GM23338 (cell line): Measurements from ENCODE around the gene XXYLT1. TPM values are rescaled to one million over a fixed set of nuclear protein-coding genes. Genes with fewer than 3 reads are reported as not detected.

Experiments
- ATAC-seq: fragments of 200-7000 bp; cut with Tn5 transposase; 3 replicates; pipeline ENCODE4 v1.9.1; 2020
- DNase-seq: peaks from one replicate; pipeline ENCODE4 v3.0.0-alpha.2; 2015; ENCODE audit warnings: low spot score
- H2AFZ ChIP-seq: fragments of 200-600 bp; sonication (generic); 2 replicates; pipeline ENCODE4 v1.8.0; 2016; ENCODE audit warnings: antibody characterized with exemption, mild to moderate bottlenecking, moderate library complexity
- H3F3A ChIP-seq: fragments of 200-600 bp; sonication (generic); replicated peaks from 2 replicates; pipeline ENCODE4 v1.8.0; 2017; ENCODE audit warnings: antibody characterized with exemption, mixed run types, low read depth
- H3K27ac ChIP-seq: fragments of 200-600 bp; sonication (generic); 2 replicates; pipeline ENCODE4 v1.6.1; 2016; ENCODE audit warnings: low read depth
- H3K27me3 ChIP-seq: fragments of 200-600 bp; sonication (generic); 2 replicates; pipeline ENCODE4 v1.8.0; 2016; ENCODE audit warnings: mild to moderate bottlenecking, mixed run types, moderate library complexity; ENCODE audit not compliant: insufficient read depth
- H3K36me3 ChIP-seq: fragments of 200-600 bp; sonication (generic); 2 replicates; pipeline ENCODE4 v1.8.0; 2016; ENCODE audit warnings: mild to moderate bottlenecking; ENCODE audit not compliant: insufficient read depth
- H3K4me1 ChIP-seq: fragments of 200-600 bp; sonication (generic); 2 replicates; pipeline ENCODE4 v1.8.0; 2016; ENCODE audit warnings: mild to moderate bottlenecking, moderate library complexity; ENCODE audit not compliant: insufficient read depth
- H3K4me2 ChIP-seq: fragments of 200-600 bp; sonication (generic); 2 replicates; pipeline ENCODE4 v1.7.1; 2017; ENCODE audit warnings: mixed run types
- H3K4me3 ChIP-seq: fragments of 200-600 bp; sonication (generic); 2 replicates; pipeline ENCODE4 v1.6.1; 2016; ENCODE audit warnings: mixed run types
- H3K79me2 ChIP-seq: fragments of 200-600 bp; sonication (generic); replicated peaks from 2 replicates; pipeline ENCODE4 v1.8.0; 2017; ENCODE audit warnings: mild to moderate bottlenecking; ENCODE audit not compliant: insufficient read depth
- H3K9me2 ChIP-seq: fragments of 200-600 bp; sonication (generic); 2 replicates; pipeline ENCODE4 v1.8.0; 2017; ENCODE audit not compliant: insufficient read depth
- H4K20me1 ChIP-seq: fragments of 200-600 bp; sonication (generic); replicated peaks from 2 replicates; pipeline ENCODE4 v1.8.0; 2017; ENCODE audit warnings: mild to moderate bottlenecking; ENCODE audit not compliant: insufficient read depth
- H3K27ac Mint-ChIP-seq: 2 replicates; pipeline ENCODE4 v1.8.0; 2020; ENCODE audit warnings: inconsistent platforms, mild to moderate bottlenecking, moderate library complexity, mixed read lengths
- H3K27me3 Mint-ChIP-seq: 3 replicates; pipeline ENCODE4 v1.8.0; 2022; ENCODE audit warnings: low read depth, mild to moderate bottlenecking, moderate library complexity, mixed read lengths, inconsistent platforms; ENCODE audit not compliant: insufficient read depth, poor library complexity
- H3K36me3 Mint-ChIP-seq: 3 replicates; pipeline ENCODE4 v1.8.0; 2021; ENCODE audit warnings: low read depth, mild to moderate bottlenecking, inconsistent platforms, moderate library complexity, mixed read lengths
- H3K4me1 Mint-ChIP-seq: 3 replicates; pipeline ENCODE4 v1.8.0; 2020; ENCODE audit warnings: mild to moderate bottlenecking, inconsistent platforms, mixed read lengths
- H3K4me3 Mint-ChIP-seq: 3 replicates; pipeline ENCODE4 v1.8.0; 2021; ENCODE audit warnings: moderate library complexity, mild to moderate bottlenecking, inconsistent platforms, mixed read lengths
- H3K9me3 Mint-ChIP-seq: 3 replicates; pipeline ENCODE4 v1.8.0; 2020; ENCODE audit warnings: moderate library complexity, mild to moderate bottlenecking, inconsistent platforms, mixed read lengths
- CREB1 ChIP-seq: fragments of 250-450 bp; sonication (Bioruptor Pico); IDR thresholded peaks from 2 replicates; pipeline ENCODE4 v1.5.0; 2020; ENCODE audit warnings: low read depth, mild to moderate bottlenecking, moderate library complexity
- EZH2 ChIP-seq: fragments of 200-600 bp; sonication (generic); IDR thresholded peaks from one replicate; pipeline ENCODE4 v1.8.0; 2017; ENCODE audit warnings: antibody characterized with exemption, mild to moderate bottlenecking, low read depth; ENCODE audit not compliant: unreplicated experiment
- EZH2phosphoT487 ChIP-seq: fragments of 200-600 bp; sonication (generic); IDR thresholded peaks from one replicate; pipeline ENCODE4 v1.8.1; 2018; ENCODE audit warnings: antibody characterized with exemption; ENCODE audit not compliant: unreplicated experiment
- JUNB ChIP-seq: IDR thresholded peaks from one replicate; pipeline ENCODE4 v1.6.1; 2016; ENCODE audit warnings: antibody characterized with exemption; ENCODE audit not compliant: unreplicated experiment
- NANOG ChIP-seq: IDR thresholded peaks from 2 replicates; pipeline ENCODE4 v1.6.1; 2016; ENCODE audit warnings: antibody characterized with exemption, borderline replicate concordance
- POLR2AphosphoS5 ChIP-seq: IDR thresholded peaks from 2 replicates; pipeline ENCODE4 v1.6.1; 2016; ENCODE audit warnings: antibody characterized with exemption, low read depth
- REST ChIP-seq: IDR thresholded peaks from one replicate; pipeline ENCODE4 v1.6.1; 2018; ENCODE audit warnings: antibody characterized with exemption; ENCODE audit not compliant: unreplicated experiment
- STAT1 ChIP-seq: IDR thresholded peaks from one replicate; pipeline ENCODE4 v1.6.1; 2016; ENCODE audit warnings: antibody characterized with exemption; ENCODE audit not compliant: unreplicated experiment
- ZNF114 ChIP-seq: fragments of 250-450 bp; sonication (Bioruptor Pico); IDR thresholded peaks from 2 replicates; pipeline ENCODE4 v1.5.0; 2020; ENCODE audit warnings: mild to moderate bottlenecking, moderate library complexity
- ZNF331 ChIP-seq: fragments of 250-450 bp; sonication (Bioruptor Pico); IDR thresholded peaks from 2 replicates; pipeline ENCODE4 v1.5.0; 2020; ENCODE audit warnings: low read depth, mild to moderate bottlenecking, moderate library complexity
- ZNF462 ChIP-seq: fragments of 250-450 bp; sonication (Bioruptor Pico); IDR thresholded peaks from 2 replicates; pipeline ENCODE4 v1.5.0; 2020; ENCODE audit warnings: mild to moderate bottlenecking, moderate library complexity
- polyA plus RNA-seq: library from polyadenylated mRNA; unstranded; fragments of >200 nt; fragmentation: Nextera tagmentation; extraction: Ambion mirVana; gene quantifications from 2 replicates; pipeline ENCODE4 v1.2.1, GENCODE V29; 2016
- total RNA-seq: library from RNA; depleted of rRNA; stranded (reverse); fragments of >200 nt; shearing (Covaris generic); gene quantifications from 2 replicates; pipeline ENCODE4 v1.2.3, GENCODE V29; 2014
- TF ChIP-seq, protein P1 (sequence below): IDR thresholded peaks from 2 replicates; pipeline ENCODE4 v1.6.1; 2016; ENCODE audit warnings: antibody characterized with exemption
- TF ChIP-seq, protein P2 (sequence below), 2 experiments: fragments of 200-600 bp in 1 of 2; sonication (generic) in 1 of 2; conservative IDR thresholded peaks; 2 replicates each; pipeline versions ENCODE4 v1.5.1 to v1.6.1; 2016 to 2017; ENCODE audit warnings: antibody characterized with exemption in 2 of 2, low read depth in 2 of 2, mild to moderate bottlenecking in 2 of 2, moderate library complexity in 1 of 2

The XXYLT1 gene
- total and polyA plus RNA-seq, 2 experiments from 2014 or later: 13.5 to 34.8 TPM

DNA sequence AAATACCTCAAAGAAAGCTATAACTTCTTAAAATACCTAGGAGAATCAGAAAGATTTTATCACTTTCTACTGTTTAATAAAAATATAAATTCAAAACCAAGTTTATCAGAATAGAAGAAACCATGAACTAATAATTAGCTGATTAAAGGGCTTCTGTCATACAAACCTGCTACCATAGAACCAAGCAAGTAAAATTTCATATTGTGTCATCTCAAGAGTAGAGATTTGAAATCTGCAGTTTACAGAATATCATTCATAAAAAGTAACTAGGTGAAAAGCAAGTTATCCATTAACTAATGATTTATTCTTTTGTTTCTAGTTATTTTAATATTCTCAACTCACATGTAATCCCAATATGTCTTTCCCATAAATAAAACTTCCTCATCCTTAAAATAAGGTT is 36.8 kb upstream of the XXYLT1 start:
- Histone ChIP-seq H4K20me1 (no peaks in the 10 kb centered on the region), H3K79me2 (no peaks in the 10 kb centered on the region), H3K27me3 (no peaks in the 10 kb centered on the region), H3K4me3 (no peak overlapping the region), H3K9me2 (no peaks in the 10 kb centered on the region), H3F3A (no peaks in the 10 kb centered on the region), H3K4me2 (no peak overlapping the region), H3K36me3 (no peaks in the 10 kb centered on the region), H3K4me1 (no peaks in the 10 kb centered on the region), H2AFZ (no peak overlapping the region), H3K27ac (no peak overlapping the region)
- DNase-seq: no peak
- H3K36me3 Mint-ChIP-seq: no peaks in the 10 kb centered on the region; the same call in 2 of the 3 replicates
- H3K9me3 Mint-ChIP-seq: no peaks in the 10 kb centered on the region
- TF ChIP-seq REST: no peak
- no peak for TF ChIP-seq NANOG
- no peak for TF ChIP-seq EZH2
- TF ChIP-seq JUNB: no peak
- no peak for TF ChIP-seq CREB1 (CRISPR knock-in tag)
- no peak for TF ChIP-seq STAT1
- TF ChIP-seq EZH2phosphoT487: no peak
- TF ChIP-seq ZNF114: no peak
- no peak for TF ChIP-seq POLR2AphosphoS5
- TF ChIP-seq ZNF462: no peak
- TF ChIP-seq, protein P1, sequence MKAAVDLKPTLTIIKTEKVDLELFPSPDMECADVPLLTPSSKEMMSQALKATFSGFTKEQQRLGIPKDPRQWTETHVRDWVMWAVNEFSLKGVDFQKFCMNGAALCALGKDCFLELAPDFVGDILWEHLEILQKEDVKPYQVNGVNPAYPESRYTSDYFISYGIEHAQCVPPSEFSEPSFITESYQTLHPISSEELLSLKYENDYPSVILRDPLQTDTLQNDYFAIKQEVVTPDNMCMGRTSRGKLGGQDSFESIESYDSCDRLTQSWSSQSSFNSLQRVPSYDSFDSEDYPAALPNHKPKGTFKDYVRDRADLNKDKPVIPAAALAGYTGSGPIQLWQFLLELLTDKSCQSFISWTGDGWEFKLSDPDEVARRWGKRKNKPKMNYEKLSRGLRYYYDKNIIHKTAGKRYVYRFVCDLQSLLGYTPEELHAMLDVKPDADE: no peak
- no peak for TF ChIP-seq ZNF331 (CRISPR knock-in tag)
- TF ChIP-seq, protein P2, sequence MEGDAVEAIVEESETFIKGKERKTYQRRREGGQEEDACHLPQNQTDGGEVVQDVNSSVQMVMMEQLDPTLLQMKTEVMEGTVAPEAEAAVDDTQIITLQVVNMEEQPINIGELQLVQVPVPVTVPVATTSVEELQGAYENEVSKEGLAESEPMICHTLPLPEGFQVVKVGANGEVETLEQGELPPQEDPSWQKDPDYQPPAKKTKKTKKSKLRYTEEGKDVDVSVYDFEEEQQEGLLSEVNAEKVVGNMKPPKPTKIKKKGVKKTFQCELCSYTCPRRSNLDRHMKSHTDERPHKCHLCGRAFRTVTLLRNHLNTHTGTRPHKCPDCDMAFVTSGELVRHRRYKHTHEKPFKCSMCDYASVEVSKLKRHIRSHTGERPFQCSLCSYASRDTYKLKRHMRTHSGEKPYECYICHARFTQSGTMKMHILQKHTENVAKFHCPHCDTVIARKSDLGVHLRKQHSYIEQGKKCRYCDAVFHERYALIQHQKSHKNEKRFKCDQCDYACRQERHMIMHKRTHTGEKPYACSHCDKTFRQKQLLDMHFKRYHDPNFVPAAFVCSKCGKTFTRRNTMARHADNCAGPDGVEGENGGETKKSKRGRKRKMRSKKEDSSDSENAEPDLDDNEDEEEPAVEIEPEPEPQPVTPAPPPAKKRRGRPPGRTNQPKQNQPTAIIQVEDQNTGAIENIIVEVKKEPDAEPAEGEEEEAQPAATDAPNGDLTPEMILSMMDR (conservative IDR thresholded peaks at IDR 0.05; ENCODE audit: low read depth in 2 of 2): no peak
- no peaks in the 10 kb centered on the region for H3K4me1 Mint-ChIP-seq
- H3K4me3 Mint-ChIP-seq: no peak overlapping the region
- no peak overlapping the region for H3K27ac Mint-ChIP-seq
- ATAC-seq: no peak
- H3K27me3 Mint-ChIP-seq: no peaks in the 10 kb centered on the region
